ENCODE data around the gene CTR9.

DNA sequence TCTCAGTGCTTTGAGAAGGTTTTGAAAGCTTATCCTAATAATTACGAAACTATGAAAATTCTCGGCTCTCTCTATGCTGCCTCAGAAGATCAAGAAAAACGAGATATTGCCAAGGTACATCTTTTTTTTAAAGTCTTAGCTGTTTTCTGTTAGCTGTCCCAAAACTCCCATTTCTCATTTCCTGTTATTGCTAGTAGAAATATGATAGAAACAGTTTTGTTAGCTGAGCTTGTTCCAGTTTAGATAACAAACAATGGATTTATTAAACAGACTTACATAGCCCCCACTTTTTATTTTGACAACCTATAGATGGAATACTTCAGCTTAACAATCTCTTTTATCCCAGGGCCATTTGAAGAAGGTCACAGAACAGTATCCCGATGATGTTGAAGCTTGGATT, 12.7 kb downstream of the CTR9 start:
- TF ChIP-seq POLR2A (IDR thresholded peaks at IDR 0.05; ENCODE audit: low read length), result no peak
- TF ChIP-seq GATA1 (IDR thresholded peaks at IDR 0.05; ENCODE audit: low read depth, low read length), result no peak
